H1 (cell line): ENCODE results near the gene TMEM164. TPM values are rescaled to one million over a fixed set of nuclear protein-coding genes. Genes with fewer than 3 reads are reported as not detected.

Experiments
- CTCF ChIA-PET: fragments of 300-600 bp; sonication (Branson Sonifier 250); formaldehyde crosslinking; loops from one replicate; lab custom pipeline; 2021; ENCODE audit not compliant: partially characterized antibody; lab: Charles Lee
- POLR2A ChIA-PET: fragments of 300-600 bp; sonication (Branson Sonifier 250); formaldehyde crosslinking; loops from one replicate; lab custom pipeline; 2021; ENCODE audit warnings: inconsistent platforms; ENCODE audit not compliant: partially characterized antibody; lab: Charles Lee
- DNase-seq, 2 experiments: peaks; one replicate each; pipeline versions ENCODE4 v3.0.0 to v3.0.0-alpha.2; 2010 to 2022; ENCODE audit warnings: low spot score in 2 of 2, low read depth in 1 of 2, mixed read lengths in 1 of 2
- FAIRE-seq: peaks from 2 replicates; lab custom pipeline; 2011; peaks lifted over from hg19 to GRCh38; lab: Jason Lieb, UNC
- H2AFZ ChIP-seq: 2 replicates; pipeline ENCODE4 v1.8.1; 2012; ENCODE audit warnings: low read length, inconsistent platforms
- H2AK5ac ChIP-seq: 2 replicates; pipeline ENCODE4 v1.6.1; 2013; ENCODE audit warnings: low read depth, low read length
- H2BK120ac ChIP-seq: replicated peaks from 2 replicates; pipeline ENCODE3; 2013; ENCODE audit warnings: low read depth, low read length, inconsistent platforms
- H2BK12ac ChIP-seq: 2 replicates; pipeline ENCODE4 v1.6.1; 2013; ENCODE audit warnings: low read depth, low read length
- H2BK15ac ChIP-seq: 2 replicates; pipeline ENCODE4 v1.6.1; 2013; ENCODE audit warnings: low read length
- H2BK20ac ChIP-seq: 2 replicates; pipeline ENCODE4 v1.6.1; 2013; ENCODE audit warnings: low read length
- H2BK5ac ChIP-seq: 2 replicates; pipeline ENCODE4 v1.6.1; 2013; ENCODE audit warnings: low read depth, low read length
- H3K14ac ChIP-seq: 2 replicates; pipeline ENCODE4 v1.6.1; 2013; ENCODE audit warnings: inconsistent platforms; ENCODE audit not compliant: insufficient read length
- H3K18ac ChIP-seq: 2 replicates; pipeline ENCODE4 v1.6.1; 2013; ENCODE audit warnings: low read length; ENCODE audit errors: extremely low read depth
- H3K23ac ChIP-seq: 2 replicates; pipeline ENCODE4 v1.6.1; 2013; ENCODE audit warnings: inconsistent platforms; ENCODE audit not compliant: insufficient read length
- H3K23me2 ChIP-seq: 2 replicates; pipeline ENCODE4 v1.6.1; 2013; ENCODE audit warnings: low read depth, low read length
- H3K27ac ChIP-seq: 2 replicates; pipeline ENCODE4 v1.6.1; 2011; ENCODE audit warnings: low read depth, low read length, inconsistent platforms
- H3K27me3 ChIP-seq, 4 experiments: replicated peaks in 1 of 4; 1 replicate in 1 of 4; 2 replicates in 3 of 4; pipeline versions ENCODE4 v1.6.1 to v1.8.1; 2011 to 2013; ENCODE audit warnings: low read length in 3 of 4, mild to moderate bottlenecking in 3 of 4, inconsistent platforms in 2 of 4, mixed read lengths in 2 of 4, moderate library complexity in 1 of 4; ENCODE audit not compliant: control insufficient read depth in 3 of 4, insufficient read depth in 3 of 4; ENCODE audit errors: extremely low read depth in 1 of 4
- H3K36me3 ChIP-seq, 4 experiments: 2 replicates each; pipeline versions ENCODE4 v1.6.1 to v1.8.1; 2011 to 2013; ENCODE audit warnings: mild to moderate bottlenecking in 4 of 4, low read length in 3 of 4, moderate library complexity in 2 of 4, control low read depth in 1 of 4, inconsistent platforms in 1 of 4; ENCODE audit not compliant: insufficient read depth in 4 of 4, control insufficient read depth in 2 of 4
- H3K4ac ChIP-seq: replicated peaks from 2 replicates; pipeline ENCODE3; 2013; ENCODE audit warnings: low read length, low read depth, mixed read lengths, inconsistent platforms; ENCODE audit not compliant: insufficient read length
- H3K4me1 ChIP-seq, 4 experiments: replicated peaks in 1 of 4; 1 replicate in 1 of 4; 2 replicates in 3 of 4; pipeline versions ENCODE4 v1.6.1 to v1.8.1; 2011 to 2013; ENCODE audit warnings: low read length in 3 of 4, inconsistent platforms in 2 of 4, mixed read lengths in 1 of 4; ENCODE audit not compliant: insufficient read depth in 4 of 4, control insufficient read depth in 3 of 4
- H3K4me2 ChIP-seq, 2 experiments: 2 replicates each; pipeline versions ENCODE4 v1.6.1 to v1.8.1; 2011 to 2013; ENCODE audit warnings: low read depth in 2 of 2, low read length in 2 of 2, control low read depth in 1 of 2, inconsistent platforms in 1 of 2, mild to moderate bottlenecking in 1 of 2; ENCODE audit not compliant: insufficient read depth in 1 of 2
- H3K4me3 ChIP-seq, 4 experiments: fragments of 200-600, 300-600 bp in 1 of 4; sonication (generic), shearing (Covaris generic), sonication (Bioruptor Twin) in 1 of 4; 2 replicates each; pipeline versions ENCODE4 v1.5.1 to v1.8.1; 2011 to 2016; ENCODE audit warnings: low read length in 4 of 4, low read depth in 3 of 4, control low read depth in 2 of 4, inconsistent platforms in 2 of 4, mild to moderate bottlenecking in 2 of 4, mixed read lengths in 1 of 4, moderate library complexity in 1 of 4; ENCODE audit not compliant: insufficient read depth in 2 of 4; ENCODE audit errors: extremely low read depth in 1 of 4
- H3K56ac ChIP-seq: replicated peaks from 2 replicates; pipeline ENCODE3; 2013; ENCODE audit warnings: low read depth, mild to moderate bottlenecking, mixed read lengths, low read length, inconsistent platforms; ENCODE audit not compliant: insufficient read length
- H3K79me1 ChIP-seq: 2 replicates; pipeline ENCODE4 v1.6.1; 2013; ENCODE audit warnings: low read depth, low read length, control low read depth
- H3K79me2 ChIP-seq, 2 experiments: 2 replicates each; pipeline versions ENCODE4 v1.6.1 to v1.8.1; 2012 to 2013; ENCODE audit warnings: low read length in 2 of 2, mild to moderate bottlenecking in 2 of 2, inconsistent platforms in 1 of 2; ENCODE audit not compliant: insufficient read depth in 2 of 2, control insufficient read depth in 1 of 2
- H3K9ac ChIP-seq, 4 experiments: replicated peaks in 1 of 4; 1 replicate in 1 of 4; 2 replicates in 3 of 4; pipeline versions ENCODE4 v1.6.1 to v1.8.1; 2011 to 2013; ENCODE audit warnings: low read depth in 3 of 4, low read length in 3 of 4, control low read depth in 2 of 4, mild to moderate bottlenecking in 2 of 4, moderate library complexity in 2 of 4, inconsistent platforms in 1 of 4; ENCODE audit errors: extremely low read depth in 1 of 4
- H3K9me3 ChIP-seq, 2 experiments: 2 replicates each; pipeline versions ENCODE4 v1.6.1 to v1.8.1; 2012 to 2013; ENCODE audit warnings: mild to moderate bottlenecking in 2 of 2, moderate library complexity in 2 of 2, control low read depth in 1 of 2, inconsistent platforms in 1 of 2, low read depth in 1 of 2, low read length in 1 of 2, mixed read lengths in 1 of 2; ENCODE audit not compliant: insufficient read depth in 2 of 2
- H4K20me1 ChIP-seq, 2 experiments: replicated peaks in 1 of 2; 2 replicates each; pipeline versions ENCODE3 to v1.8.1; 2011 to 2013; ENCODE audit warnings: inconsistent platforms in 2 of 2, low read length in 2 of 2, mild to moderate bottlenecking in 1 of 2; ENCODE audit not compliant: insufficient read depth in 2 of 2, control insufficient read depth in 1 of 2
- H4K5ac ChIP-seq: 2 replicates; pipeline ENCODE4 v1.6.1; 2013; ENCODE audit warnings: low read length, low read depth, mixed read lengths, inconsistent platforms; ENCODE audit not compliant: insufficient read length
- H4K8ac ChIP-seq: 2 replicates; pipeline ENCODE4 v1.8.0; 2013; ENCODE audit warnings: mild to moderate bottlenecking, moderate library complexity, low read length, inconsistent platforms; ENCODE audit not compliant: insufficient read depth; ENCODE audit errors: extremely low read depth
- H4K91ac ChIP-seq: replicated peaks from 2 replicates; pipeline ENCODE3; 2013; ENCODE audit warnings: low read length, mixed read lengths, inconsistent platforms; ENCODE audit not compliant: insufficient read length
- HDAC2 ChIP-seq, 2 experiments: fragments of 300-600 bp in 1 of 2; sonication (generic) in 1 of 2; IDR thresholded peaks; 2 replicates each; pipeline ENCODE4 v1.6.1; 2011 to 2012; ENCODE audit warnings: low read depth in 2 of 2, low read length in 2 of 2, mild to moderate bottlenecking in 2 of 2, moderate library complexity in 2 of 2, borderline replicate concordance in 1 of 2, inconsistent platforms in 1 of 2
- ZNF274 ChIP-seq: IDR thresholded peaks from 2 replicates; pipeline ENCODE4 v1.7.0; 2012; ENCODE audit warnings: low read length, borderline replicate concordance; ENCODE audit errors: extremely low read depth
- WGBS, 2 experiments: shearing (Covaris generic) in 1 of 2; methylation state at CpG; one replicate each; pipeline versions ENCODE4 v1.1.6 to v1.1.7; 2013 to 2015; ENCODE audit warnings: low lambda C conversion rate in 2 of 2, mixed read lengths in 2 of 2, inconsistent platforms in 1 of 2, low coverage in 1 of 2, missing lambda C conversion rate in 1 of 2; ENCODE audit not compliant: insufficient replicate concordance in 2 of 2, insufficient coverage in 1 of 2, insufficient read length in 1 of 2; ENCODE audit errors: extremely low coverage in 1 of 2, missing lambda C conversion rate in 1 of 2; 5-methylcytosine and 5-hydroxymethylcytosine counted together
- polyA plus RNA-seq, 7 experiments: library from polyadenylated mRNA; depleted of rRNA in 3 of 7; stranded (reverse) in 5 of 7; unstranded in 2 of 7; fragments of >200 nt in 5 of 7; fragments of 200-250 nt in 2 of 7; gene quantifications; 1 replicate in 5 of 7; 2 replicates in 1 of 7; 4 replicates in 1 of 7; pipeline versions ENCODE4 v1.2.1 to v1.2.3, GENCODE V29; 2011 to 2013; ENCODE audit warnings: missing spikeins in 2 of 7, mixed read lengths in 2 of 7
- total RNA-seq: library from RNA; stranded (reverse); fragmentation: NEBNext Ultra II Directional; extraction: Animal tissue kit (Norgen Biotek cat#: 25700); gene quantifications from 2 replicates; pipeline ENCODE4 v1.2.1, GENCODE V29; 2021

TMEM164 gene
- total and polyA plus RNA-seq, 2 of the 8 experiments (the other 6 are each of a cell fraction or from before 2014, with no cell fraction given), result 7.3 to 14.8 TPM

DNA sequence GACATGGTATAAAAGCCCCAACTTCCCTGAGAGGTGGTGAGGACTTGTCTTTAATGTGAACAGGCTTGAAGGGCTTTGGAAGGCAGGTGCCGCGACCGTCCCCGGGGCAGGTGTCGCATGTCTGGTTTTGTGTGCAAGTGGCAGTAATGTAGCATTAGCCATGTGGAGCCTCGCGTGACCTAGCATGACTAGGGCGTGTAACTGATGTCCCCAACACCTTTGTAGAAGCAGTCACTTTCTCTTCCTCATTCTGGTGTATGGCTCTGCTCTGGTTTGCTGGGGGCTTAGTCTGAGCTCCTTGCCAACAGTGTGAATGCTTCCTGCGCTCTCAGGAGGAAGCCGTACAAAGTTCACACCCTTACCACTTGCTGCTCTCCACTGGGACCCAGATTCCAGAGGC lies 169.3 kb downstream of the TMEM164 start:
- H3K14ac ChIP-seq, result no peak overlapping the region
- 0 out of 7 replicates have a peak, but pooled peaks cover 0 to 3% (median 0%) of the 10 kb centered on the region in 4 experiments for H3K4me1 ChIP-seq
- H2BK120ac ChIP-seq, result no peak overlapping the region
- H3K36me3 ChIP-seq, result no peaks in the 10 kb centered on the region
- H3K18ac ChIP-seq, result no peak overlapping the region
- no peak overlapping the region for H2BK5ac ChIP-seq
- H2AFZ ChIP-seq, result no peak overlapping the region
- no peak overlapping the region for H4K91ac ChIP-seq
- H3K27ac ChIP-seq, result no peak overlapping the region
- H3K9me3 ChIP-seq, result no peaks in the 10 kb centered on the region
- H3K4ac ChIP-seq, result no peak overlapping the region
- no peak overlapping the region for H2AK5ac ChIP-seq
- 89% methylated on average over 6 of the region's 10 CpGs; no CpG with 5 or more reads in 1 of the 2 experiments for WGBS, 2 experiments
- H3K27me3 ChIP-seq, result no peaks in the 10 kb centered on the region
- no peak overlapping the region for H3K23ac ChIP-seq
- no peak overlapping the region for H4K8ac ChIP-seq
- H4K5ac ChIP-seq, result no peak overlapping the region
- DNase-seq, result no peak
- H3K4me2 ChIP-seq, result no peak overlapping the region
- H4K20me1 ChIP-seq, result peaks cover 0 to 4% of the 10 kb centered on the region in 2 experiments
- H2BK20ac ChIP-seq, result no peak overlapping the region
- TF ChIP-seq ZNF274 (no peak), HDAC2 (IDR thresholded peaks at IDR 0.05; ENCODE audit: borderline replicate concordance in 1 of 2, low read depth in 2 of 2, low read length in 2 of 2) (no peak)
- H3K9ac ChIP-seq, result no peak overlapping the region
- H3K56ac ChIP-seq, result no peak overlapping the region
- no peak for FAIRE-seq
- no peaks in the 10 kb centered on the region for H3K23me2 ChIP-seq
- POLR2A ChIA-PET, result interaction anchor here (0.5 kb wide), 1 partner anchor 194 kb away, joined by 3 read pairs; no protein-coding TSS in a partner anchor
- H3K4me3 ChIP-seq, result no peak overlapping the region
- H3K79me1 ChIP-seq, result no peaks in the 10 kb centered on the region
- no peak overlapping the region for H2BK15ac ChIP-seq
- CTCF ChIA-PET, result interaction anchor here (1.2 to 34.1 kb wide), 2 partner anchors 12 to 239 kb away, joined by 3 to 742 read pairs; no protein-coding TSS in a partner anchor
- no peaks in the 10 kb centered on the region for H3K79me2 ChIP-seq
- H2BK12ac ChIP-seq, result no peak overlapping the region
